Type B pancreatic cell (in vitro differentiated cells): Measurements from ENCODE around the gene ONECUT2. TPM values are rescaled to one million over a fixed set of nuclear protein-coding genes. Genes with fewer than 3 reads are reported as not detected.

Experiments
- DNase-seq: peaks from one replicate; pipeline ENCODE4 v3.0.0; 2021; ENCODE audit warnings: mixed read lengths; ENCODE audit not compliant: unreplicated experiment; ENCODE audit errors: extremely low spot score
- H3K27ac Mint-ChIP-seq: 2 replicates; pipeline ENCODE4 v1.8.0; 2021; ENCODE audit warnings: mild to moderate bottlenecking, mixed read lengths
- H3K27me3 Mint-ChIP-seq: 2 replicates; pipeline ENCODE4 v1.8.0; 2021; ENCODE audit warnings: mixed read lengths
- H3K36me3 Mint-ChIP-seq: 2 replicates; pipeline ENCODE4 v1.8.0; 2021; ENCODE audit warnings: mixed read lengths
- H3K4me1 Mint-ChIP-seq: one replicate; pipeline ENCODE4 v1.8.0; 2021; ENCODE audit warnings: mixed read lengths; ENCODE audit not compliant: unreplicated experiment
- H3K4me3 Mint-ChIP-seq: 2 replicates; pipeline ENCODE4 v1.8.0; 2021; ENCODE audit warnings: mild to moderate bottlenecking, mixed read lengths
- H3K9me3 Mint-ChIP-seq: 2 replicates; pipeline ENCODE4 v1.8.0; 2021; ENCODE audit warnings: mixed read lengths
- total RNA-seq: library from RNA; stranded (reverse); gene quantifications from 2 replicates; pipeline ENCODE4 v1.2.1, GENCODE V29; 2021; ENCODE audit warnings: low replicate concordance
- TF ChIP-seq, protein P1 (sequence below): fragments of 200-600 bp; sonication (generic); conservative IDR thresholded peaks from 2 replicates; pipeline ENCODE4 v1.5.0; 2021; ENCODE audit warnings: antibody characterized with exemption, mild to moderate bottlenecking

The ONECUT2 gene
- total RNA-seq, 1 donor from 2014 or later, result 6.8 TPM

- Mint-ChIP-seq H3K4me3 (peak overlapping the region; percentile 70), H3K4me1 (peaks cover 25% of the 10 kb centered on the region), H3K27ac (no peak overlapping the region), H3K27me3 (peaks cover 100% of the 10 kb centered on the region), H3K36me3 (no peaks in the 10 kb centered on the region), H3K9me3 (no peaks in the 10 kb centered on the region)
- no peak for DNase-seq
- TF ChIP-seq, protein P1, sequence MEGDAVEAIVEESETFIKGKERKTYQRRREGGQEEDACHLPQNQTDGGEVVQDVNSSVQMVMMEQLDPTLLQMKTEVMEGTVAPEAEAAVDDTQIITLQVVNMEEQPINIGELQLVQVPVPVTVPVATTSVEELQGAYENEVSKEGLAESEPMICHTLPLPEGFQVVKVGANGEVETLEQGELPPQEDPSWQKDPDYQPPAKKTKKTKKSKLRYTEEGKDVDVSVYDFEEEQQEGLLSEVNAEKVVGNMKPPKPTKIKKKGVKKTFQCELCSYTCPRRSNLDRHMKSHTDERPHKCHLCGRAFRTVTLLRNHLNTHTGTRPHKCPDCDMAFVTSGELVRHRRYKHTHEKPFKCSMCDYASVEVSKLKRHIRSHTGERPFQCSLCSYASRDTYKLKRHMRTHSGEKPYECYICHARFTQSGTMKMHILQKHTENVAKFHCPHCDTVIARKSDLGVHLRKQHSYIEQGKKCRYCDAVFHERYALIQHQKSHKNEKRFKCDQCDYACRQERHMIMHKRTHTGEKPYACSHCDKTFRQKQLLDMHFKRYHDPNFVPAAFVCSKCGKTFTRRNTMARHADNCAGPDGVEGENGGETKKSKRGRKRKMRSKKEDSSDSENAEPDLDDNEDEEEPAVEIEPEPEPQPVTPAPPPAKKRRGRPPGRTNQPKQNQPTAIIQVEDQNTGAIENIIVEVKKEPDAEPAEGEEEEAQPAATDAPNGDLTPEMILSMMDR, result no peak
Measured at GRCh38 chr18:57440331-57441070, 5.3 kb downstream of the ONECUT2 start.

DNA sequence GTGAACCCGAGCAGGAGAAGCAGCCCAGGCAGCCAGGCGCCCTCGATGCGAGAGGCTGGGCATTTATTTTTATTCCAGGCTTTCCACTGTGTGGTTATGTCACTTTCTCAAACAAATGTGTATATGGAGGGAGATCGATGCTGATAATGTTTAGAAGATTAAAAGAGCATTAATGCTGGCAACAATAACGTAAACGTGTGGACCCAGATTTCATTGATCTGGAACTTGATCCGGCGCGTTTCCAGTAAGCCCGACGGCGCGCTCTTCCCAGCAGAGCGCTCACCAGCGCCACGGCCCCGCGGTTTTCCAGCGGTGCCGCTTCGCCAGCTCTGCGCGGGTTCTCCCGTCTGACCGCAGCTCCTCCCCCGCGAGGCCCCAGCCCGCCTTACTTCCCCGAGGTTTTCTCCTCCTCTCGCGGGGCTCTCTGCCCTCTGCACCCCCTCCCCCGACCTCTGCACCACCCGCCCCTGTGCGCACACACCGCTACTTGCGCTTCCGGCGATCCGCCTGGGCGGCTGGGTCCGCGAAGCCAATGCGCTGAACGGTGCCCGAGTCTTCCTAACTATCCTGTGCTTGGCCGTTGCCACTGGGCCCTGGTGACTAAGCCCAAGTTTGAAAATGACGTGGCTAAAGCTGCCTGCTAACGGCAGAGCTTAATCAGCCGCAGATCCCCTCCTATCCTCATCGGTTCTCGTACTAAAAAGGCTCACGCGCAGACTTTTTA is 6.1 kb downstream of the ONECUT2 start:
- peaks cover 25% of the 10 kb centered on the region for H3K4me1 Mint-ChIP-seq
- peak overlapping the region; percentile 70 for H3K4me3 Mint-ChIP-seq
- H3K36me3 Mint-ChIP-seq, result no peaks in the 10 kb centered on the region
- H3K9me3 Mint-ChIP-seq, result no peaks in the 10 kb centered on the region
- H3K27ac Mint-ChIP-seq, result peak overlapping the region; percentile 46
- TF ChIP-seq, protein P1, result no peak
- no peak for DNase-seq
- H3K27me3 Mint-ChIP-seq, result peaks cover 100% of the 10 kb centered on the region

DNA sequence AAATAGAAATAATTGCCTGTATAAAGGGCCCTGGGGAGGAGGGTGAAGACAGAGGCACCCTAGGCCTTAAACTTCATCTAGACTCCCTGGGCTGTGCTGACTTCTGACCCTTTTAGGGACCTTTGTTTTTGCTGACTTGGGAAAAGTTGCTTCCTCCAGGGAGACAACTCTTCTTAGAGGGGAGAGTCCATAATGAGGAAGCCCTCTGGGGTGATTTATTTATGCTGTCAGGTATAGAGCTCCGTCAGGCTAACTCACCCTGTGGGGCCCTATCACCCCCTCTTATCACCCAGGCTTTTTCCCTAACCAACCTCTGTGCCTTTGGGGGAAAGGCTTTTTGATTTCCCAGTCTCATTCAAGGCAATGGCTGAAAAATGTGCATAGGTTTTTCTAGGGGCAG is 8.1 kb downstream of the ONECUT2 start:
- Mint-ChIP-seq H3K27me3 (peaks cover 92% of the 10 kb centered on the region), H3K27ac (no peak overlapping the region), H3K36me3 (no peaks in the 10 kb centered on the region), H3K4me3 (no peak overlapping the region), H3K4me1 (peaks cover 20% of the 10 kb centered on the region), H3K9me3 (no peaks in the 10 kb centered on the region)
- no peak for DNase-seq
- TF ChIP-seq, protein P1, result no peak

DNA sequence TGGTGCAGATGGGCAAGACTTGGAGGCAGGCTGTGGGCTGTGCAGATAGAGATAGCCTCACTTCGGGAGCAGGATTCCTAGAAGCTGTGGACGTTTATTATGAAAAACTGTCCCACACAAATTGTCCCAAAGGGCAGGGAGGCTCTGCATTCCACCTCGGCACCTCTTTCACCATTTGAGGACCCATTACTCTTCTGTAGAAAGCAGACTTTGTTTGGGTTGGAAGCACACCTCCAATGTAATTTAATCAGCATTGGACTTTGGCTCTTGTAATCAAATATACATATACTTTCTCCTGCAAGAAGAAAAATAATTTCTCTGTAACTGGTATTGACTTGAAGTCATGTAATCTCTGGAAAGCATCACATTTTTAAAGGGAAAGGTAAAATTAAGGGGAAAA is 8.5 kb downstream of the ONECUT2 start:
- no peak overlapping the region for H3K4me3 Mint-ChIP-seq
- peaks cover 17% of the 10 kb centered on the region for H3K4me1 Mint-ChIP-seq
- H3K36me3 Mint-ChIP-seq, result no peaks in the 10 kb centered on the region
- H3K27ac Mint-ChIP-seq, result no peak overlapping the region
- H3K27me3 Mint-ChIP-seq, result peaks cover 91% of the 10 kb centered on the region
- TF ChIP-seq, protein P1, result no peak
- no peak for DNase-seq
- no peaks in the 10 kb centered on the region for H3K9me3 Mint-ChIP-seq

- H3K4me1 Mint-ChIP-seq, result peaks cover 10% of the 10 kb centered on the region
- DNase-seq, result no peak
- H3K27ac Mint-ChIP-seq, result no peak overlapping the region
- peaks cover 89% of the 10 kb centered on the region for H3K27me3 Mint-ChIP-seq
- no peak overlapping the region for H3K4me3 Mint-ChIP-seq
- H3K9me3 Mint-ChIP-seq, result no peaks in the 10 kb centered on the region
- no peaks in the 10 kb centered on the region for H3K36me3 Mint-ChIP-seq
- TF ChIP-seq, protein P1, result no peak
Measured at GRCh38 chr18:57444301-57444759, 9.2 kb downstream of the ONECUT2 start.
